ENCODE results near the gene KLHL34. TPM values are rescaled to one million over a fixed set of nuclear protein-coding genes. Genes with fewer than 3 reads are reported as not detected.

KLHL34 gene
- total and polyA plus RNA-seq, 8 donors = 0.10 to 0.37 (median 0.23) TPM; not detected in 2

- Histone ChIP-seq H3K4me3 (no peak overlapping the region), H3K9me3 (no peaks in the 10 kb centered on the region), H3K27me3 (no peaks in the 10 kb centered on the region), H3K4me1 (no peaks in the 10 kb centered on the region), H3K27ac (no peak overlapping the region), H3K36me3 (no peaks in the 10 kb centered on the region)
- intact Hi-C loops (cut with DNase I) = no loop called here
- DNase-seq (no peak), ATAC-seq (no peak)
- TF ChIP-seq, protein P1, sequence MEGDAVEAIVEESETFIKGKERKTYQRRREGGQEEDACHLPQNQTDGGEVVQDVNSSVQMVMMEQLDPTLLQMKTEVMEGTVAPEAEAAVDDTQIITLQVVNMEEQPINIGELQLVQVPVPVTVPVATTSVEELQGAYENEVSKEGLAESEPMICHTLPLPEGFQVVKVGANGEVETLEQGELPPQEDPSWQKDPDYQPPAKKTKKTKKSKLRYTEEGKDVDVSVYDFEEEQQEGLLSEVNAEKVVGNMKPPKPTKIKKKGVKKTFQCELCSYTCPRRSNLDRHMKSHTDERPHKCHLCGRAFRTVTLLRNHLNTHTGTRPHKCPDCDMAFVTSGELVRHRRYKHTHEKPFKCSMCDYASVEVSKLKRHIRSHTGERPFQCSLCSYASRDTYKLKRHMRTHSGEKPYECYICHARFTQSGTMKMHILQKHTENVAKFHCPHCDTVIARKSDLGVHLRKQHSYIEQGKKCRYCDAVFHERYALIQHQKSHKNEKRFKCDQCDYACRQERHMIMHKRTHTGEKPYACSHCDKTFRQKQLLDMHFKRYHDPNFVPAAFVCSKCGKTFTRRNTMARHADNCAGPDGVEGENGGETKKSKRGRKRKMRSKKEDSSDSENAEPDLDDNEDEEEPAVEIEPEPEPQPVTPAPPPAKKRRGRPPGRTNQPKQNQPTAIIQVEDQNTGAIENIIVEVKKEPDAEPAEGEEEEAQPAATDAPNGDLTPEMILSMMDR (IDR thresholded peaks at IDR 0.05) = no peak
These were observed 46.0 kb downstream of the KLHL34 start for GRCh38 chrX:21612154-21612553.

- intact Hi-C loops (cut with DNase I) = no loop called here
- no peaks in the 10 kb centered on the region for H3K4me1 ChIP-seq
- no peaks in the 10 kb centered on the region for H3K9me3 ChIP-seq
- no peak overlapping the region for H3K27ac ChIP-seq
- no peak for ATAC-seq
- no peak overlapping the region for H3K4me3 ChIP-seq
- no peaks in the 10 kb centered on the region for H3K27me3 ChIP-seq
- no peak for DNase-seq
- no peaks in the 10 kb centered on the region for H3K36me3 ChIP-seq
- TF ChIP-seq, protein P1 (IDR thresholded peaks at IDR 0.05) = no peak
These were observed 48.0 kb downstream of the KLHL34 start for GRCh38 chrX:21610168-21610567.

DNA sequence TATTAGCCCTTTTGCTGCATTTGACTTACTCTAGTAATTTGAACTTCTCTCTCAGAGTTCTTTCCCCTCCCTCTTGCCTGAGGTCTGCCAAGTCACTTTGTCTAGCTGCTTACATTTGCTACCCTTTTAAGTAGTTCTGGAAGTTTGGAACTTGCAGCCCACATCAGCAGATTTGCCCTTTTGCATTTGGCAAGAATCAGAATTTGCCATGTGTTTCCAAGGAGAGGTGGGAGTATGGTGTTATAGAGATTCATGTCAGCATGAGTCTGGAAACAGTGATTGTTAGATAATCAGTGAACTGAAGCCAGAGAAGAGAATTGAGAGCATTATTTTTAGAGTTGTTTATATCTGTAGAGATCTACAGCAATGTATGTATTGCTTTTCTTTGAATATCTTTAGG, 52.1 kb downstream of the KLHL34 start:
- DNase-seq = peak in 2 of 4 donors; percentile 40 to 67
- no peaks in the 10 kb centered on the region for H3K4me1 ChIP-seq

More for the DNA sequence above, 52.1 kb downstream of the KLHL34 start:
- Histone ChIP-seq H3K9me3 (no peaks in the 10 kb centered on the region), H3K4me3 (no peak overlapping the region), H3K36me3 (no peaks in the 10 kb centered on the region), H3K27ac (no peak overlapping the region), H3K27me3 (no peaks in the 10 kb centered on the region)
- no peak for ATAC-seq
- intact Hi-C loops (cut with DNase I) = no loop called here
- TF ChIP-seq, protein P1 (IDR thresholded peaks at IDR 0.05) = no peak

Other genes with a start within 250 kb of the KLHL34 start
- gene SMPX, start 99.8 kb upstream of the KLHL34 start, total RNA-seq = not detected
- gene SMPX, start 99.8 kb upstream of the KLHL34 start, polyA plus RNA-seq (ENCODE audit: insufficient read length in 6 of 6) = 1 to 10 TPM; 3.2 to 10.0 (median 7.7) TPM
- 10 to 100 TPM; 14.5 to 14.7 TPM for gene MBTPS2, start 181.3 kb upstream of the KLHL34 start, total RNA-seq
- gene MBTPS2, start 181.3 kb upstream of the KLHL34 start, polyA plus RNA-seq (ENCODE audit: insufficient read length in 6 of 6) = 10 to 100 TPM; 22.6 to 26.5 (median 24.2) TPM
- gene YY2, start 197.7 kb upstream of the KLHL34 start, total RNA-seq = 1 to 10 TPM; 1.6 to 2.3 TPM
- 1 to 10 TPM; 3.3 to 4.9 (median 4.6) TPM for gene YY2, start 197.7 kb upstream of the KLHL34 start, polyA plus RNA-seq (ENCODE audit: insufficient read length in 6 of 6)